SJCRH30 (cell line): ENCODE data around the gene TIMM10. TPM values are rescaled to one million over a fixed set of nuclear protein-coding genes. Genes with fewer than 3 reads are reported as not detected.

ENCODE experiments used
- DNase-seq, 2 experiments: peaks; one replicate each; pipeline ENCODE4 v3.0.0-alpha.2; 2015 to 2020
- H3K27ac ChIP-seq: fragments of 250-450 bp; sonication (Bioruptor Pico); 2 replicates; pipeline ENCODE4 v1.5.1; 2020; ENCODE audit warnings: mild to moderate bottlenecking, moderate library complexity
- H3K27me3 ChIP-seq: fragments of 250-450 bp; sonication (Bioruptor Pico); 2 replicates; pipeline ENCODE4 v1.5.1; 2020; ENCODE audit warnings: mild to moderate bottlenecking, moderate library complexity
- H3K36me3 ChIP-seq: fragments of 250-450 bp; sonication (Bioruptor Pico); 2 replicates; pipeline ENCODE4 v1.5.1; 2020; ENCODE audit warnings: mild to moderate bottlenecking, moderate library complexity
- H3K4me1 ChIP-seq: fragments of 250-450 bp; sonication (Bioruptor Pico); 2 replicates; pipeline ENCODE4 v1.5.1; 2020; ENCODE audit warnings: mild to moderate bottlenecking, moderate library complexity
- H3K4me3 ChIP-seq: fragments of 250-450 bp; sonication (Bioruptor Pico); 2 replicates; pipeline ENCODE4 v1.5.1; 2020; ENCODE audit warnings: mild to moderate bottlenecking, moderate library complexity
- H3K9me3 ChIP-seq: fragments of 250-450 bp; sonication (Bioruptor Pico); replicated peaks from 2 replicates; pipeline ENCODE4 v1.5.1; 2020; ENCODE audit warnings: mild to moderate bottlenecking, moderate library complexity
- total RNA-seq: library from RNA; depleted of rRNA; stranded (reverse); fragments of >200 nt; shearing (Covaris generic); gene quantifications from 2 replicates; pipeline ENCODE4 v1.2.3, GENCODE V29; 2014

TIMM10 gene
- total RNA-seq, 1 experiment from 2014 or later = 93.2 TPM

- H3K36me3 ChIP-seq = no peaks in the 10 kb centered on the region
- H3K27ac ChIP-seq = no peak overlapping the region
- peaks cover 18% of the 10 kb centered on the region for H3K4me1 ChIP-seq
- H3K4me3 ChIP-seq = no peak overlapping the region
- no peaks in the 10 kb centered on the region for H3K9me3 ChIP-seq
- DNase-seq = peak; percentile 48 to 70
- H3K27me3 ChIP-seq = no peaks in the 10 kb centered on the region
Observed at GRCh38 chr11:57487920-57488659, 42.5 kb downstream of the TIMM10 start.

GRCh38 chr11:57487021-57487778, 43.4 kb downstream of the TIMM10 start:
- no peaks in the 10 kb centered on the region for H3K36me3 ChIP-seq
- peaks cover 7% of the 10 kb centered on the region for H3K27me3 ChIP-seq
- no peak overlapping the region for H3K4me3 ChIP-seq
- no peak for DNase-seq
- no peak overlapping the region for H3K27ac ChIP-seq
- H3K4me1 ChIP-seq = peaks cover 18% of the 10 kb centered on the region
- no peaks in the 10 kb centered on the region for H3K9me3 ChIP-seq

GRCh38 chr11:57485217-57485990, 45.1 kb downstream of the TIMM10 start:
- H3K9me3 ChIP-seq = no peaks in the 10 kb centered on the region
- no peak overlapping the region for H3K4me3 ChIP-seq
- peaks cover 13% of the 10 kb centered on the region for H3K27me3 ChIP-seq
- H3K4me1 ChIP-seq = peaks cover 18% of the 10 kb centered on the region
- no peak for DNase-seq
- H3K36me3 ChIP-seq = no peaks in the 10 kb centered on the region
- H3K27ac ChIP-seq = no peak overlapping the region

GRCh38 chr11:57484141-57484710, 46.3 kb downstream of the TIMM10 start:
- no peak overlapping the region for H3K27ac ChIP-seq
- H3K27me3 ChIP-seq = peaks cover 13% of the 10 kb centered on the region
- no peak overlapping the region for H3K4me3 ChIP-seq
- H3K4me1 ChIP-seq = peaks cover 18% of the 10 kb centered on the region
- DNase-seq = no peak
- no peaks in the 10 kb centered on the region for H3K36me3 ChIP-seq
- no peaks in the 10 kb centered on the region for H3K9me3 ChIP-seq

GRCh38 chr11:57483562-57483918, 47.0 kb downstream of the TIMM10 start:
- DNase-seq = no peak
- Histone ChIP-seq H3K4me1 (peaks cover 16% of the 10 kb centered on the region), H3K36me3 (no peaks in the 10 kb centered on the region), H3K27me3 (peaks cover 13% of the 10 kb centered on the region), H3K4me3 (peak overlapping the region; percentile 56), H3K9me3 (no peaks in the 10 kb centered on the region), H3K27ac (no peak overlapping the region)

- H3K27ac ChIP-seq = no peak overlapping the region
- DNase-seq = peak; percentile 72 to 77
Observed at GRCh38 chr11:57482782-57483561, 47.6 kb downstream of the TIMM10 start.

GRCh38 chr11:57481915-57482781, 48.4 kb downstream of the TIMM10 start:
- H3K4me3 ChIP-seq = peak overlapping the region; percentile 56
- no peaks in the 10 kb centered on the region for H3K36me3 ChIP-seq
- H3K27ac ChIP-seq = no peak overlapping the region
- H3K4me1 ChIP-seq = peaks cover 4% of the 10 kb centered on the region; the same call in 1 of the 2 replicates
- no peak for DNase-seq
- H3K27me3 ChIP-seq = peaks cover 17% of the 10 kb centered on the region
- H3K9me3 ChIP-seq = no peaks in the 10 kb centered on the region

More at GRCh38 chr11:57482782-57483561, 47.6 kb downstream of the TIMM10 start:
- H3K4me3 ChIP-seq = peak overlapping the region; percentile 56
- no peaks in the 10 kb centered on the region for H3K36me3 ChIP-seq
- peaks cover 15% of the 10 kb centered on the region for H3K27me3 ChIP-seq
- no peaks in the 10 kb centered on the region for H3K9me3 ChIP-seq
- H3K4me1 ChIP-seq = peaks cover 10% of the 10 kb centered on the region

DNA sequence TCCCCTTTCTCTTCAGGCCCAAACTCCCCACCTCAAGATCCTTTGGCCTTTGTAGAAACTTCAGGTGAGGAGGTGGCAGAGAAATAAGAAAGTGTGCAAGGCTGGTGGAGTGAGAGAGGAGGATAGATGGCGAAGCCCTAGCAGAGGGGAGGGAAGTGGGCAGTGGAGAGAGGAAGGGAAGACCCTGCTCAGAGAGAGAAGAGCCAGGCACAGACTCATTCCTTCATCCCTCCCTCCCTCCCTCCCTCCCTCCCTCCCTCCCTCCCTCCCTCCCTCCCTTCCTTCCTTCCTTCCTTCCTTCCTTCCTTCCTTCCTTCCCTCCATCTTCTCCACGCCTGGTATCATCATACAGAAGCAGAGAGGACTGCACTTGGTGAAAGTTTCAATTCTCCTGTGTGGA, 49.2 kb downstream of the TIMM10 start:
- peaks cover 4% of the 10 kb centered on the region; the same call in 1 of the 2 replicates for H3K4me1 ChIP-seq
- DNase-seq = no peak
- H3K4me3 ChIP-seq = no peak overlapping the region
- H3K9me3 ChIP-seq = no peaks in the 10 kb centered on the region
- H3K36me3 ChIP-seq = no peaks in the 10 kb centered on the region
- no peak overlapping the region for H3K27ac ChIP-seq
- peaks cover 17% of the 10 kb centered on the region for H3K27me3 ChIP-seq

- Histone ChIP-seq H3K9me3 (no peaks in the 10 kb centered on the region), H3K4me1 (peaks cover 4% of the 10 kb centered on the region; the same call in 1 of the 2 replicates), H3K27me3 (peaks cover 22% of the 10 kb centered on the region), H3K36me3 (no peaks in the 10 kb centered on the region), H3K4me3 (no peak overlapping the region), H3K27ac (no peak overlapping the region)
- DNase-seq = peak; percentile 77 to 85
Observed at GRCh38 chr11:57480409-57481137, 50.0 kb downstream of the TIMM10 start.

DNA sequence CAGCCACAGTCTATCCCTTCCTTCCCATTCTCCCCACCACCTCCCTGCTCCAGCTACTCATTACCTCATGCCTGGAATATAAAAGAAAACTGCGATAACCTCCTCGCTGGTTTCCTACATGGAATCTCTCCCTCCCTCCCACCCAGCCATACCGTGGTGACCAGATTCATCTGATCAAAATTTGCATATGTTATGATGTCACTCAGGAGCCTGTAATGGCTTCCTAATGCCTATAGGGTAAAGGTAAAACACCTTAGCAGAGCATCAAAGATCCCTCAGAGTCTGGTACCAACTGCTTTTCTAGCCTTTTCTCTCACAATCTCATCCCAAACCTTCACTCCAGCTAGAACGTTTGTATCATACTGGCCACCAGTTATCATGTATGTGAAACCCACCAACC, 50.6 kb downstream of the TIMM10 start:
- H3K36me3 ChIP-seq = no peaks in the 10 kb centered on the region
- DNase-seq = no peak
- H3K4me1 ChIP-seq = peaks cover 4% of the 10 kb centered on the region; the same call in 1 of the 2 replicates
- H3K9me3 ChIP-seq = no peaks in the 10 kb centered on the region
- H3K4me3 ChIP-seq = no peak overlapping the region
- peaks cover 24% of the 10 kb centered on the region for H3K27me3 ChIP-seq
- no peak overlapping the region for H3K27ac ChIP-seq

DNA sequence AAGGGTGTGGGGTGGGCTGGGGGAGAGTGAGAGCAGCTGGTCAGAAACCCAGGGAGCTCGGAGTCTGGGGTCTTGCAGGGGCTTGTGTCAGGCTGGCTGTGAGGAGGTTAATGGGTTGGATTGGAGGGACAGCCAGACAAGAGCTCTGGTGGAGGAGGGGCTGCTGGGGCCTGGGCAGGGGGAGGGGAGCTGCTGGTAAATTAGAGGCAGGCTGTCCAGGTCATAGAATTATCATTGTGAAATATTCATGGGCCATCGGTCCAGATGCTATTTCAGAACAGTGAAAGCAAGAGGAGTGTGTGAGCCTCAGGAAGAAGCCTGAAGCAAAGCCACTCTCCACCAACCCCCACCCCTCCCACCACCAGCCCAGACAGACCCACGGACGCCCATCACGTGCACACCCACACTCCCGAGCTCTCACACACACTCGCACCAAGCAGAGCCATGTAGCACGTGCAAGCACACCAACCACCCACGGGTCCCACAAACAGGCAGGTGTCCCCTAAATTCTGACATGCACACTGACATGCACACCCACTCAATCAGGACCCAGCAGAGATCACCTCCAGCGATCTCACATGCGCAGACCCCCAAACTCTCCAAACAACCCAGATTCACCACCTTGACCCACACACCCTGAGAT, 51.4 kb downstream of the TIMM10 start:
- no peak overlapping the region for H3K27ac ChIP-seq
- no peaks in the 10 kb centered on the region for H3K9me3 ChIP-seq
- no peak overlapping the region for H3K4me3 ChIP-seq
- DNase-seq = no peak
- H3K27me3 ChIP-seq = peaks cover 31% of the 10 kb centered on the region
- H3K4me1 ChIP-seq = peaks cover 4% of the 10 kb centered on the region; the same call in 1 of the 2 replicates
- H3K36me3 ChIP-seq = no peaks in the 10 kb centered on the region
